PC-9 (cell line): ENCODE measurements around the gene CHIT1.

ENCODE experiments used
- EZH2 ChIP-seq: fragments of 200-600 bp; sonication (generic); IDR thresholded peaks from 2 replicates; pipeline ENCODE4 v1.8.0; 2017; ENCODE audit warnings: antibody characterized with exemption, low read depth
- TF ChIP-seq, protein P1 (sequence below): fragments of 200-600 bp; sonication (generic); conservative IDR thresholded peaks from 2 replicates; pipeline ENCODE4 v1.6.1; 2017; ENCODE audit warnings: mixed run types, antibody characterized with exemption, mild to moderate bottlenecking, moderate library complexity

DNA sequence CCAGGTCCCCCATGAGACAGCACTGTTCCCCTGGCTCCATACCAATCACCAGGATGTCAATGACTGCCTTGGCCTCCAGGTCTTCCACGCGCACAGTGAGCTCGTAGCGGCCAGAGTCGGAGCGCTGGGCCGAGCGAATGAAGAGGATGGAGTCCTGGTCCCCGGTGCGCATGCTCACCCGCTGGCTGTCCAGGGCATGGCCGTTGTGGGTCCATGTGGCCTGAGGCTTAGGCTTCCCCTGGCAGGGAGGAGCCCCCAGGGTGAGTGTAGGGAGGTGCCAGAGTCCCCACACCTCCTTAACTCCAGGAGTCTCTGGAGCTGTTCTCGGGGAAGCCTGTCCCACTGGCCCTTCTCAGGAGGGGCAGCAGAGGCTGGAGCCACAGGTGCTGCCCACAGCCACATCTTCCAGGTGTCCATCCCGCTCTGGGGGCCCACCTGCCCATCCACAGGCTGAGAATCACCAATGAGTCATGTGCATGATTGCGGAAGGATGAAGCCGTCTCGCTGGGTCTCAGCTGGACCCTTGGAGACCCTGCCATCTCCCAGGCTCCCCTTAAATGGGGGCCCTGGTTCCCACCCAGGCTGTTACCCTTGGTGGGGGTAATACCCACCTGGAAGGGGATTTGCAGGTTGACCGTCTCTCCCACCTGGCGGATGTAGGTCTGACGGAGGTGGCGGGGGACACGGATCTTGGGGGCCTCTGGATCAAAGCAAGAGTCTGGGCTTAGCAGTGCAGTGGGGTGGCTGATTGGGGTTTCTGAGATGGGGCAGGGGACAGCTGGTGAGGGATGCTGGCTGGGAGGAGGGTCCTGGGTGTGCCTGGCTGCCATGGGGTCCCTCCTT is 57.9 kb downstream of the CHIT1 start:
- no peak for TF ChIP-seq EZH2
- TF ChIP-seq, protein P1, sequence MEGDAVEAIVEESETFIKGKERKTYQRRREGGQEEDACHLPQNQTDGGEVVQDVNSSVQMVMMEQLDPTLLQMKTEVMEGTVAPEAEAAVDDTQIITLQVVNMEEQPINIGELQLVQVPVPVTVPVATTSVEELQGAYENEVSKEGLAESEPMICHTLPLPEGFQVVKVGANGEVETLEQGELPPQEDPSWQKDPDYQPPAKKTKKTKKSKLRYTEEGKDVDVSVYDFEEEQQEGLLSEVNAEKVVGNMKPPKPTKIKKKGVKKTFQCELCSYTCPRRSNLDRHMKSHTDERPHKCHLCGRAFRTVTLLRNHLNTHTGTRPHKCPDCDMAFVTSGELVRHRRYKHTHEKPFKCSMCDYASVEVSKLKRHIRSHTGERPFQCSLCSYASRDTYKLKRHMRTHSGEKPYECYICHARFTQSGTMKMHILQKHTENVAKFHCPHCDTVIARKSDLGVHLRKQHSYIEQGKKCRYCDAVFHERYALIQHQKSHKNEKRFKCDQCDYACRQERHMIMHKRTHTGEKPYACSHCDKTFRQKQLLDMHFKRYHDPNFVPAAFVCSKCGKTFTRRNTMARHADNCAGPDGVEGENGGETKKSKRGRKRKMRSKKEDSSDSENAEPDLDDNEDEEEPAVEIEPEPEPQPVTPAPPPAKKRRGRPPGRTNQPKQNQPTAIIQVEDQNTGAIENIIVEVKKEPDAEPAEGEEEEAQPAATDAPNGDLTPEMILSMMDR: no peak
